H9 (cell line): ENCODE data around the gene SMYD4. TPM values are rescaled to one million over a fixed set of nuclear protein-coding genes. Genes with fewer than 3 reads are reported as not detected.

Experiments used
- DNase-seq: peaks from one replicate; pipeline ENCODE4 v3.0.0-alpha.2; 2017
- H2AFZ ChIP-seq: one replicate; pipeline ENCODE4 v1.6.1; 2013; ENCODE audit warnings: mild to moderate bottlenecking, low read length, control low read depth, moderate library complexity
- H2AK5ac ChIP-seq: 2 replicates; pipeline ENCODE4 v1.6.1; 2013; ENCODE audit warnings: low read length, control low read depth, mixed read lengths; ENCODE audit not compliant: insufficient read length
- H2BK120ac ChIP-seq: one replicate; pipeline ENCODE4 v1.6.1; 2013; ENCODE audit warnings: low read depth, mild to moderate bottlenecking, low read length, control low read depth, inconsistent platforms; ENCODE audit not compliant: poor library complexity, severe bottlenecking
- H2BK12ac ChIP-seq: 2 replicates; pipeline ENCODE4 v1.6.1; 2013; ENCODE audit warnings: low read length, control low read depth, mixed read lengths, low read depth; ENCODE audit not compliant: insufficient read length
- H2BK15ac ChIP-seq: 2 replicates; pipeline ENCODE4 v1.6.1; 2013; ENCODE audit warnings: low read depth, low read length, control low read depth
- H2BK20ac ChIP-seq: one replicate; pipeline ENCODE4 v1.6.1; 2013; ENCODE audit warnings: low read depth, mild to moderate bottlenecking, low read length, control low read depth, inconsistent platforms; ENCODE audit not compliant: poor library complexity, severe bottlenecking
- H2BK5ac ChIP-seq: 2 replicates; pipeline ENCODE4 v1.6.1; 2013; ENCODE audit warnings: low read length, control low read depth, mixed read lengths; ENCODE audit not compliant: insufficient read length
- H3K14ac ChIP-seq: 2 replicates; pipeline ENCODE4 v1.6.1; 2013; ENCODE audit warnings: low read length, control low read depth; ENCODE audit not compliant: insufficient read depth
- H3K18ac ChIP-seq: 2 replicates; pipeline ENCODE4 v1.6.1; 2013; ENCODE audit warnings: low read depth, mild to moderate bottlenecking, mixed read lengths, low read length, control low read depth; ENCODE audit not compliant: insufficient read length
- H3K23ac ChIP-seq: 2 replicates; pipeline ENCODE4 v1.6.1; 2013; ENCODE audit warnings: low read length, control low read depth, mixed read lengths, low read depth; ENCODE audit not compliant: insufficient read length
- H3K23me2 ChIP-seq: 2 replicates; pipeline ENCODE4 v1.6.1; 2013; ENCODE audit warnings: low read depth, mild to moderate bottlenecking, mixed read lengths, low read length, control low read depth; ENCODE audit not compliant: insufficient read length, poor library complexity, severe bottlenecking
- H3K27ac ChIP-seq: 2 replicates; pipeline ENCODE4 v1.5.1; 2013; ENCODE audit warnings: low read length, control low read depth, mixed read lengths, low read depth; ENCODE audit not compliant: insufficient read length
- H3K27me3 ChIP-seq: 2 replicates; pipeline ENCODE4 v1.6.1; 2013; ENCODE audit warnings: low read length, control low read depth, inconsistent platforms; ENCODE audit not compliant: insufficient read depth
- H3K4ac ChIP-seq: 2 replicates; pipeline ENCODE4 v1.6.1; 2013; ENCODE audit warnings: low read depth, mild to moderate bottlenecking, control low read depth, inconsistent platforms, low read length, moderate library complexity
- H3K4me1 ChIP-seq: 2 replicates; pipeline ENCODE4 v1.6.1; 2013; ENCODE audit warnings: low read length, control low read depth, inconsistent platforms; ENCODE audit not compliant: insufficient read depth
- H3K4me2 ChIP-seq: 2 replicates; pipeline ENCODE4 v1.6.1; 2013; ENCODE audit warnings: low read length, control low read depth, mixed read lengths; ENCODE audit not compliant: insufficient read length, insufficient read depth
- H3K56ac ChIP-seq: 2 replicates; pipeline ENCODE4 v1.6.1; 2013; ENCODE audit warnings: low read depth, mild to moderate bottlenecking, mixed read lengths, low read length, control low read depth; ENCODE audit not compliant: insufficient read length
- H3K79me1 ChIP-seq: 2 replicates; pipeline ENCODE4 v1.6.1; 2013; ENCODE audit warnings: low read depth, mild to moderate bottlenecking, moderate library complexity, low read length, control low read depth, inconsistent platforms; ENCODE audit not compliant: insufficient read depth, poor library complexity, severe bottlenecking
- H3K79me2 ChIP-seq: 2 replicates; pipeline ENCODE4 v1.6.1; 2013; ENCODE audit warnings: low read length, control low read depth, inconsistent platforms; ENCODE audit not compliant: insufficient read depth
- H3K9ac ChIP-seq: 2 replicates; pipeline ENCODE4 v1.6.1; 2013; ENCODE audit warnings: low read length, control low read depth, mixed read lengths; ENCODE audit not compliant: insufficient read length; ENCODE audit errors: extremely low read depth
- H3K9me3 ChIP-seq: one replicate; pipeline ENCODE4 v1.6.1; 2013; ENCODE audit warnings: low read depth, low read length, inconsistent platforms; ENCODE audit not compliant: control insufficient read depth
- H3T11ph ChIP-seq: one replicate; pipeline ENCODE4 v1.6.1; 2013; ENCODE audit warnings: mild to moderate bottlenecking, low read length, control low read depth, inconsistent platforms
- H4K20me1 ChIP-seq: one replicate; pipeline ENCODE4 v1.6.1; 2013; ENCODE audit not compliant: control insufficient read depth, insufficient read length, insufficient read depth
- H4K5ac ChIP-seq: 2 replicates; pipeline ENCODE4 v1.6.1; 2013; ENCODE audit warnings: low read depth, mild to moderate bottlenecking, mixed read lengths, low read length, control low read depth; ENCODE audit not compliant: insufficient read length
- H4K8ac ChIP-seq: replicated peaks from 2 replicates; pipeline ENCODE4 v1.6.1; 2013; ENCODE audit warnings: low read length, control low read depth, mixed read lengths, low read depth; ENCODE audit not compliant: insufficient read length
- H4K91ac ChIP-seq: 2 replicates; pipeline ENCODE4 v1.6.1; 2013; ENCODE audit warnings: low read depth, mild to moderate bottlenecking, moderate library complexity, mixed read lengths, low read length, control low read depth; ENCODE audit not compliant: insufficient read length
- H3K27ac Mint-ChIP-seq, 3 experiments: 2 replicates in 2 of 3; 3 replicates in 1 of 3; pipeline ENCODE4 v1.8.0; 2020 to 2021; ENCODE audit warnings: mixed read lengths in 3 of 3, mild to moderate bottlenecking in 1 of 3, moderate library complexity in 1 of 3
- H3K27me3 Mint-ChIP-seq: 2 replicates; pipeline ENCODE4 v1.8.0; 2021; ENCODE audit warnings: low read depth, mild to moderate bottlenecking, moderate library complexity, mixed read lengths
- H3K36me3 Mint-ChIP-seq, 3 experiments: 2 replicates in 2 of 3; 3 replicates in 1 of 3; pipeline ENCODE4 v1.8.0; 2020 to 2021; ENCODE audit warnings: low read depth in 3 of 3, mixed read lengths in 3 of 3; ENCODE audit not compliant: insufficient read depth in 1 of 3
- H3K4me1 Mint-ChIP-seq, 2 experiments: 2 replicates each; pipeline ENCODE4 v1.8.0; 2020; ENCODE audit warnings: mixed read lengths in 2 of 2
- H3K4me3 Mint-ChIP-seq, 2 experiments: 2 replicates in 1 of 2; 3 replicates in 1 of 2; pipeline ENCODE4 v1.8.0; 2020 to 2021; ENCODE audit warnings: mild to moderate bottlenecking in 2 of 2, mixed read lengths in 2 of 2, moderate library complexity in 1 of 2
- H3K9me3 Mint-ChIP-seq, 2 experiments: 2 replicates in 1 of 2; 3 replicates in 1 of 2; pipeline ENCODE4 v1.8.0; 2020; ENCODE audit warnings: mild to moderate bottlenecking in 2 of 2, mixed read lengths in 2 of 2, moderate library complexity in 1 of 2
- WGBS: extraction: QIAGEN DNeasy Blood & Tissue Kit; methylation state at CpG from one replicate; pipeline ENCODE4 v1.1.7; 2013; ENCODE audit warnings: missing lambda C conversion rate, low lambda C conversion rate, mixed read lengths; ENCODE audit not compliant: insufficient read length; ENCODE audit errors: extremely low coverage; 5-methylcytosine and 5-hydroxymethylcytosine counted together
- total RNA-seq: library from RNA; stranded (reverse); gene quantifications from 2 replicates; pipeline ENCODE4 v1.2.1, GENCODE V29; 2021
- TF ChIP-seq, protein P1 (sequence below): fragments of 200-600 bp; sonication (generic); conservative IDR thresholded peaks from 3 replicates; pipeline ENCODE4 v1.8.0; 2021; ENCODE audit warnings: antibody characterized with exemption, mild to moderate bottlenecking

Gene SMYD4
- total RNA-seq, 1 experiment from 2014 or later: 28.8 TPM

DNA sequence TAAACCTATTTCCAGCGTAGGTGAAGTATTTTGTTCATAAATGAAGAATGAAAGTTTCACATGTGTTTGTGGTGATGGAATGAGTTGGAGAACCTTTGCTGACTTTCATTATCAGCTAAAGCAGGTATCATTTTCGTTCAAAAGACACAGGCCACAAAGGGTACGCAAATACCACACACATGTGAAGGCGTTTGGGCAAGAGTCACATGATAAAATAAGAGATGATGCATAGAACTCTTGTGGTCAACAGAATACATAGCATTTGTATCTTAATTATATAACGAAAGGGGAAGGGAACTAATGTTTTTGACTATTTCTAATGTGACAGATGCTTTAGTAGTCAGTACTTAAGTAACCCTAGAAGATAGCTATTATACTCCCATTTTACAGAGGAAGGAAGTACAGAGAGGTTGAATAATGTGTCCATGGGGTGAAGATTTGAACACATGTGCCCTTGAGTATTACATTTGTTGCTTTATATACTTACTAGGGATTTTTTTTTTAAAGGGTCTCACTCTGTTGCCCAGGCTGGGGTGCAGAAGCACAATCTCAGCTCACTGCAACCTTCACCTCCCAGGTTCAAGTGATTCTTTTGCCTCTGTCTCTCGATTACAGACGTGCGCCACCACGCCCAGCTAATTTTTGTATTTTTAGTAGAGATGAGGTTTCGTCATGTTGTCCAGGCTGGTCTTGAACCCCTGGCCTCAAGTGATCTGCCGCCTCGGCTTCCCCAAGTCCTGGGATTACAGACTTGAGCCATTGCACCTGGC is 4.9 kb upstream of the SMYD4 start:
- H2BK20ac ChIP-seq: no peak overlapping the region
- H3K27ac Mint-ChIP-seq: no peak overlapping the region
- H3K4me1 ChIP-seq: no peaks in the 10 kb centered on the region; the same call in 1 of the 2 replicates
- WGBS: no CpG with 5 or more reads among the region's 12 CpGs
- no peak overlapping the region for H4K8ac ChIP-seq
- peaks cover 8% of the 10 kb centered on the region; the same call in 1 of the 2 replicates for H3K79me2 ChIP-seq
- no peak overlapping the region for H3K18ac ChIP-seq
- H3K9me3 ChIP-seq: no peaks in the 10 kb centered on the region
- H3K79me1 ChIP-seq: peaks cover 3% of the 10 kb centered on the region
- no peak overlapping the region for H3K27ac ChIP-seq
- no peak overlapping the region for H3K4me2 ChIP-seq
- no peaks in the 10 kb centered on the region for H3K23me2 ChIP-seq
- H3K4me3 Mint-ChIP-seq: no peak overlapping the region
- no peak overlapping the region for H2BK5ac ChIP-seq
- no peaks in the 10 kb centered on the region for H4K20me1 ChIP-seq
- H3K56ac ChIP-seq: no peak overlapping the region
- H2BK120ac ChIP-seq: no peak overlapping the region
- H4K91ac ChIP-seq: no peak overlapping the region
- H3K9me3 Mint-ChIP-seq: no peaks in the 10 kb centered on the region; a peak in 1 of 5 replicates
- H3K9ac ChIP-seq: no peak overlapping the region
- no peak overlapping the region for H4K5ac ChIP-seq
- H2AFZ ChIP-seq: no peak overlapping the region
- H3K36me3 Mint-ChIP-seq: peaks cover 12 to 34% (median 32%) of the 10 kb centered on the region in 3 experiments; a peak in 6 of 7 replicates
- H3K14ac ChIP-seq: no peak overlapping the region
- TF ChIP-seq, protein P1, sequence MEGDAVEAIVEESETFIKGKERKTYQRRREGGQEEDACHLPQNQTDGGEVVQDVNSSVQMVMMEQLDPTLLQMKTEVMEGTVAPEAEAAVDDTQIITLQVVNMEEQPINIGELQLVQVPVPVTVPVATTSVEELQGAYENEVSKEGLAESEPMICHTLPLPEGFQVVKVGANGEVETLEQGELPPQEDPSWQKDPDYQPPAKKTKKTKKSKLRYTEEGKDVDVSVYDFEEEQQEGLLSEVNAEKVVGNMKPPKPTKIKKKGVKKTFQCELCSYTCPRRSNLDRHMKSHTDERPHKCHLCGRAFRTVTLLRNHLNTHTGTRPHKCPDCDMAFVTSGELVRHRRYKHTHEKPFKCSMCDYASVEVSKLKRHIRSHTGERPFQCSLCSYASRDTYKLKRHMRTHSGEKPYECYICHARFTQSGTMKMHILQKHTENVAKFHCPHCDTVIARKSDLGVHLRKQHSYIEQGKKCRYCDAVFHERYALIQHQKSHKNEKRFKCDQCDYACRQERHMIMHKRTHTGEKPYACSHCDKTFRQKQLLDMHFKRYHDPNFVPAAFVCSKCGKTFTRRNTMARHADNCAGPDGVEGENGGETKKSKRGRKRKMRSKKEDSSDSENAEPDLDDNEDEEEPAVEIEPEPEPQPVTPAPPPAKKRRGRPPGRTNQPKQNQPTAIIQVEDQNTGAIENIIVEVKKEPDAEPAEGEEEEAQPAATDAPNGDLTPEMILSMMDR: no peak
- DNase-seq: no peak
- H3K27me3 ChIP-seq: no peaks in the 10 kb centered on the region
- peaks cover 8 to 11% of the 10 kb centered on the region in 2 experiments for H3K4me1 Mint-ChIP-seq
- no peaks in the 10 kb centered on the region for H3K27me3 Mint-ChIP-seq
- H2AK5ac ChIP-seq: no peak overlapping the region
- H2BK12ac ChIP-seq: no peak overlapping the region
- no peak overlapping the region for H3T11ph ChIP-seq
- H3K4ac ChIP-seq: no peak overlapping the region
- H3K23ac ChIP-seq: no peak overlapping the region
- H2BK15ac ChIP-seq: no peak overlapping the region
